Measurements from ENCODE around the gene B9D2. TPM values are rescaled to one million over a fixed set of nuclear protein-coding genes. Genes with fewer than 3 reads are reported as not detected.

The B9D2 gene
- total RNA-seq, 1 experiment from 2014 or later, result 18.4 TPM

Other genes with a start within 250 kb of the B9D2 start
- not detected in 2 replicates for gene CYP2F1, start 249.7 kb downstream of the B9D2 start, total RNA-seq (2014; rRNA removed; shearing (Covaris generic))
- not detected in 2 replicates for gene CYP2S1, start 170.9 kb downstream of the B9D2 start, total RNA-seq (2014; rRNA removed; shearing (Covaris generic))
- gene AXL, start 144.9 kb downstream of the B9D2 start, total RNA-seq (2014; rRNA removed; shearing (Covaris generic)), result 21.0 and 22.4 TPM in 2 replicates
- 85.0 and 116 TPM in 2 replicates for gene HNRNPUL1, start 99.8 kb downstream of the B9D2 start, total RNA-seq (2014; rRNA removed; shearing (Covaris generic))
- 9.3 and 12.3 TPM in 2 replicates for gene CCDC97, start 54.0 kb downstream of the B9D2 start, total RNA-seq (2014; rRNA removed; shearing (Covaris generic))
- 5.7 and 10.1 TPM in 2 replicates for gene TGFB1, start 10.2 kb downstream of the B9D2 start, total RNA-seq (2014; rRNA removed; shearing (Covaris generic))
- 0.25 and 1.2 TPM in 2 replicates for gene TMEM91, start 12.4 kb upstream of the B9D2 start, total RNA-seq (2014; rRNA removed; shearing (Covaris generic))
- 57.0 and 71.8 TPM in 2 replicates for gene EXOSC5, start 33.2 kb upstream of the B9D2 start, total RNA-seq (2014; rRNA removed; shearing (Covaris generic))
- 90.1 and 111 TPM in 2 replicates for gene BCKDHA, start 33.7 kb upstream of the B9D2 start, total RNA-seq (2014; rRNA removed; shearing (Covaris generic))
- not detected in 2 replicates for gene B3GNT8, start 63.2 kb upstream of the B9D2 start, total RNA-seq (2014; rRNA removed; shearing (Covaris generic))
- 74.2 and 82.2 TPM in 2 replicates for gene DMAC2, start 75.8 kb upstream of the B9D2 start, total RNA-seq (2014; rRNA removed; shearing (Covaris generic))
- gene ERICH4, start 79.0 kb upstream of the B9D2 start, total RNA-seq (2014; rRNA removed; shearing (Covaris generic)), result not detected in 2 replicates
- gene CEACAM21, start 212.0 kb upstream of the B9D2 start, total RNA-seq (2014; rRNA removed; shearing (Covaris generic)), result 0.12 and 3.6 TPM in 2 replicates

Measured in G401 (cell line).